MG63 (cell line): ENCODE measurements around the gene UGT1A9. TPM values are rescaled to one million over a fixed set of nuclear protein-coding genes. Genes with fewer than 3 reads are reported as not detected.

Source experiments
- DNase-seq: peaks from one replicate; pipeline ENCODE4 v3.0.0-alpha.2; 2020
- H3K27me3 ChIP-seq: fragments of 250-450 bp; sonication (Bioruptor Pico); 2 replicates; pipeline ENCODE4 v1.5.1; 2020; ENCODE audit warnings: mild to moderate bottlenecking, moderate library complexity
- H3K36me3 ChIP-seq: fragments of 250-450 bp; sonication (Bioruptor Pico); 2 replicates; pipeline ENCODE4 v1.5.1; 2020; ENCODE audit warnings: mild to moderate bottlenecking, moderate library complexity
- H3K4me3 ChIP-seq: fragments of 250-450 bp; sonication (Bioruptor Pico); 2 replicates; pipeline ENCODE4 v1.5.1; 2020; ENCODE audit warnings: mild to moderate bottlenecking, moderate library complexity
- H3K9me3 ChIP-seq: fragments of 250-450 bp; sonication (Bioruptor Pico); 2 replicates; pipeline ENCODE4 v1.5.1; 2020; ENCODE audit warnings: mild to moderate bottlenecking, moderate library complexity
- total RNA-seq: library from RNA; depleted of rRNA; stranded (reverse); fragments of >200 nt; shearing (Covaris generic); gene quantifications from 2 replicates; pipeline ENCODE4 v1.2.3, GENCODE V29; 2014; ENCODE audit warnings: low replicate concordance

Gene UGT1A9
- total RNA-seq, 1 experiment from 2014 or later = not detected

GRCh38 chr2:233672886-233673285 is 1.2 kb downstream of the UGT1A9 start:
- no peak for DNase-seq
- no peaks in the 10 kb centered on the region; the same call in 1 of the 2 replicates for H3K27me3 ChIP-seq
- H3K4me3 ChIP-seq = no peak overlapping the region
- H3K36me3 ChIP-seq = no peaks in the 10 kb centered on the region
- H3K9me3 ChIP-seq = no peaks in the 10 kb centered on the region

- H3K4me3 ChIP-seq = no peak overlapping the region
- H3K36me3 ChIP-seq = no peaks in the 10 kb centered on the region
- DNase-seq = no peak
- no peaks in the 10 kb centered on the region; the same call in 1 of the 2 replicates for H3K27me3 ChIP-seq
- no peaks in the 10 kb centered on the region for H3K9me3 ChIP-seq
These were observed 2.2 kb downstream of the UGT1A9 start for GRCh38 chr2:233673896-233674295.

- H3K36me3 ChIP-seq = no peaks in the 10 kb centered on the region
- no peak overlapping the region for H3K4me3 ChIP-seq
- no peaks in the 10 kb centered on the region for H3K27me3 ChIP-seq
- H3K9me3 ChIP-seq = no peaks in the 10 kb centered on the region
- DNase-seq = no peak
These were observed 2.6 kb downstream of the UGT1A9 start for GRCh38 chr2:233674314-233674713.

GRCh38 chr2:233674995-233675394 is 3.3 kb downstream of the UGT1A9 start:
- Histone ChIP-seq H3K9me3 (no peaks in the 10 kb centered on the region), H3K4me3 (no peak overlapping the region), H3K36me3 (no peaks in the 10 kb centered on the region), H3K27me3 (no peaks in the 10 kb centered on the region)
- DNase-seq = no peak

GRCh38 chr2:233676046-233676445 is 4.3 kb downstream of the UGT1A9 start:
- H3K27me3 ChIP-seq = no peaks in the 10 kb centered on the region
- no peak overlapping the region for H3K4me3 ChIP-seq
- DNase-seq = peak; percentile 19

GRCh38 chr2:233679196-233679595 is 7.5 kb downstream of the UGT1A9 start:
- H3K36me3 ChIP-seq = no peaks in the 10 kb centered on the region
- H3K4me3 ChIP-seq = no peak overlapping the region
- H3K9me3 ChIP-seq = no peaks in the 10 kb centered on the region
- H3K27me3 ChIP-seq = no peaks in the 10 kb centered on the region
- no peak for DNase-seq

More at GRCh38 chr2:233676046-233676445, 4.3 kb downstream of the UGT1A9 start:
- Histone ChIP-seq H3K9me3 (no peaks in the 10 kb centered on the region), H3K36me3 (no peaks in the 10 kb centered on the region)

GRCh38 chr2:233680361-233681045 is 8.8 kb downstream of the UGT1A9 start:
- no peaks in the 10 kb centered on the region for H3K36me3 ChIP-seq
- no peak for DNase-seq
- no peaks in the 10 kb centered on the region for H3K27me3 ChIP-seq
- H3K4me3 ChIP-seq = no peak overlapping the region
- no peaks in the 10 kb centered on the region for H3K9me3 ChIP-seq

- Histone ChIP-seq H3K4me3 (no peak within 1 kb of the TSS), H3K9me3 (no peaks in the 10 kb centered on the region)
- DNase-seq = no peak
These were observed 9.9 kb downstream of the UGT1A9 start, which contains the start of gene UGT1A7 for GRCh38 chr2:233681521-233682099. TSS of gene UGT1A7 (plus strand) at chr2:233681901. CDS start at chr2:233681938, 37 bp downstream.

GRCh38 chr2:233684640-233685039 is 12.9 kb downstream of the UGT1A9 start:
- 0 out of 2 replicates have a peak, but pooled peaks cover 2% of the 10 kb centered on the region for H3K9me3 ChIP-seq
- no peak overlapping the region for H3K4me3 ChIP-seq
- H3K36me3 ChIP-seq = no peaks in the 10 kb centered on the region
- H3K27me3 ChIP-seq = no peaks in the 10 kb centered on the region; the same call in 1 of the 2 replicates
- no peak for DNase-seq

More at GRCh38 chr2:233681521-233682099, 9.9 kb downstream of the UGT1A9 start, which contains the start of gene UGT1A7:
- Histone ChIP-seq H3K36me3 (no peaks in the 10 kb centered on the region), H3K27me3 (no peaks in the 10 kb centered on the region)

GRCh38 chr2:233686928-233687327 is 15.2 kb downstream of the UGT1A9 start:
- H3K27me3 ChIP-seq = no peaks in the 10 kb centered on the region; the same call in 1 of the 2 replicates
- H3K36me3 ChIP-seq = no peaks in the 10 kb centered on the region
- H3K4me3 ChIP-seq = no peak overlapping the region
- no peak for DNase-seq
- 0 out of 2 replicates have a peak, but pooled peaks cover 2% of the 10 kb centered on the region for H3K9me3 ChIP-seq

GRCh38 chr2:233688341-233688740 is 16.6 kb downstream of the UGT1A9 start:
- Histone ChIP-seq H3K27me3 (no peaks in the 10 kb centered on the region; the same call in 1 of the 2 replicates), H3K4me3 (no peak overlapping the region), H3K36me3 (no peaks in the 10 kb centered on the region), H3K9me3 (0 out of 2 replicates have a peak, but pooled peaks cover 2% of the 10 kb centered on the region)
- DNase-seq = no peak

- Histone ChIP-seq H3K4me3 (no peak overlapping the region), H3K27me3 (no peaks in the 10 kb centered on the region; the same call in 1 of the 2 replicates), H3K36me3 (no peaks in the 10 kb centered on the region), H3K9me3 (0 out of 2 replicates have a peak, but pooled peaks cover 2% of the 10 kb centered on the region)
- no peak for DNase-seq
These were observed 17.3 kb downstream of the UGT1A9 start for GRCh38 chr2:233689031-233689430.

GRCh38 chr2:233689501-233689900 is 17.8 kb downstream of the UGT1A9 start:
- no peak for DNase-seq
- Histone ChIP-seq H3K36me3 (no peaks in the 10 kb centered on the region), H3K27me3 (no peaks in the 10 kb centered on the region; the same call in 1 of the 2 replicates), H3K4me3 (no peak overlapping the region), H3K9me3 (0 out of 2 replicates have a peak, but pooled peaks cover 2% of the 10 kb centered on the region)

GRCh38 chr2:233690444-233690843 is 18.7 kb downstream of the UGT1A9 start:
- H3K27me3 ChIP-seq = no peaks in the 10 kb centered on the region; the same call in 1 of the 2 replicates
- H3K36me3 ChIP-seq = no peaks in the 10 kb centered on the region
- no peak overlapping the region for H3K4me3 ChIP-seq
- no peak for DNase-seq
- 0 out of 2 replicates have a peak, but pooled peaks cover 2% of the 10 kb centered on the region for H3K9me3 ChIP-seq

GRCh38 chr2:233691443-233692433 is 20.0 kb downstream of the UGT1A9 start:
- 0 out of 2 replicates have a peak, but pooled peaks cover 2% of the 10 kb centered on the region for H3K9me3 ChIP-seq
- no peaks in the 10 kb centered on the region for H3K36me3 ChIP-seq
- H3K27me3 ChIP-seq = no peaks in the 10 kb centered on the region; the same call in 1 of the 2 replicates
- no peak for DNase-seq
- H3K4me3 ChIP-seq = no peak overlapping the region

- H3K27me3 ChIP-seq = no peaks in the 10 kb centered on the region; the same call in 1 of the 2 replicates
- no peaks in the 10 kb centered on the region for H3K36me3 ChIP-seq
- no peaks in the 10 kb centered on the region for H3K9me3 ChIP-seq
- no peak within 1 kb of the TSS for H3K4me3 ChIP-seq
- DNase-seq = no peak
These were observed 20.9 kb downstream of the UGT1A9 start, which contains the start of gene UGT1A6 for GRCh38 chr2:233692648-233693047. TSS of gene UGT1A6 (plus strand) at chr2:233692890. CDS start at chr2:233693005, 115 bp downstream.
